ENCODE measurements around the gene PDE10A. TPM values are rescaled to one million over a fixed set of nuclear protein-coding genes. Genes with fewer than 3 reads are reported as not detected.

PDE10A gene
- total RNA-seq, 1 donor from 2014 or later, result 6.0 TPM

GRCh38 chr6:165497472-165497871 lies 165.6 kb downstream of the PDE10A start:
- H3K9me3 ChIP-seq, result no peaks in the 10 kb centered on the region
- no peaks in the 10 kb centered on the region for H3K4me1 ChIP-seq
- no peak for TF ChIP-seq CTCF (IDR thresholded peaks at IDR 0.05)
- ATAC-seq, result no peak
- intact Hi-C loops (cut with DNase I), result no loop called here
- H3K36me3 ChIP-seq, result no peaks in the 10 kb centered on the region
- H3K4me3 ChIP-seq, result no peak overlapping the region
- no peak overlapping the region for H3K27ac ChIP-seq
- no peak for DNase-seq
- no peaks in the 10 kb centered on the region for H3K27me3 ChIP-seq

GRCh38 chr6:165488624-165489295 lies 174.3 kb downstream of the PDE10A start:
- intact Hi-C loops (cut with DNase I), result no loop called here

GRCh38 chr6:165487950-165488349 lies 175.1 kb downstream of the PDE10A start:
- DNase-seq, result no peak
- H3K36me3 ChIP-seq, result no peaks in the 10 kb centered on the region
- no peak for ATAC-seq

More at GRCh38 chr6:165488624-165489295, 174.3 kb downstream of the PDE10A start:
- Histone ChIP-seq H3K9me3 (no peaks in the 10 kb centered on the region), H3K4me3 (no peak overlapping the region), H3K4me1 (no peaks in the 10 kb centered on the region), H3K27me3 (no peaks in the 10 kb centered on the region), H3K27ac (no peak overlapping the region), H3K36me3 (no peaks in the 10 kb centered on the region)
- ATAC-seq (no peak), DNase-seq (no peak)
- no peak for TF ChIP-seq CTCF (IDR thresholded peaks at IDR 0.05)

GRCh38 chr6:165487347-165487746 lies 175.7 kb downstream of the PDE10A start:
- no peaks in the 10 kb centered on the region for H3K27me3 ChIP-seq
- intact Hi-C loops (cut with DNase I), result no loop called here
- H3K27ac ChIP-seq, result no peak overlapping the region
- no peaks in the 10 kb centered on the region for H3K36me3 ChIP-seq
- H3K9me3 ChIP-seq, result no peaks in the 10 kb centered on the region
- ATAC-seq (no peak), DNase-seq (no peak)
- no peak for TF ChIP-seq CTCF (IDR thresholded peaks at IDR 0.05)
- no peak overlapping the region for H3K4me3 ChIP-seq
- H3K4me1 ChIP-seq, result no peaks in the 10 kb centered on the region

More at GRCh38 chr6:165487950-165488349, 175.1 kb downstream of the PDE10A start:
- intact Hi-C loops (cut with DNase I), result no loop called here
- no peaks in the 10 kb centered on the region for H3K27me3 ChIP-seq
- H3K27ac ChIP-seq, result no peak overlapping the region
- no peak for TF ChIP-seq CTCF (IDR thresholded peaks at IDR 0.05)
- no peaks in the 10 kb centered on the region for H3K9me3 ChIP-seq
- H3K4me3 ChIP-seq, result no peak overlapping the region
- no peaks in the 10 kb centered on the region for H3K4me1 ChIP-seq

- no peaks in the 10 kb centered on the region for H3K27me3 ChIP-seq
- TF ChIP-seq CTCF (IDR thresholded peaks at IDR 0.05), result no peak
- no peaks in the 10 kb centered on the region for H3K36me3 ChIP-seq
- H3K4me1 ChIP-seq, result no peaks in the 10 kb centered on the region
- no peak overlapping the region for H3K4me3 ChIP-seq
- DNase-seq (no peak), ATAC-seq (no peak)
- no peak overlapping the region for H3K27ac ChIP-seq
- H3K9me3 ChIP-seq, result no peaks in the 10 kb centered on the region
- intact Hi-C loops (cut with DNase I), result no loop called here
Measured at GRCh38 chr6:165486183-165487137, 176.6 kb downstream of the PDE10A start.

Data from upper lobe of right lung (tissue), 1 donor.